ENCODE data around the gene OXSR1.
"Not testable (repeated sequence)": the region's sequence is repeated elsewhere in the genome, so short reads cannot be mapped to it uniquely, and the experiment has no call there.

OXSR1 gene

DNA sequence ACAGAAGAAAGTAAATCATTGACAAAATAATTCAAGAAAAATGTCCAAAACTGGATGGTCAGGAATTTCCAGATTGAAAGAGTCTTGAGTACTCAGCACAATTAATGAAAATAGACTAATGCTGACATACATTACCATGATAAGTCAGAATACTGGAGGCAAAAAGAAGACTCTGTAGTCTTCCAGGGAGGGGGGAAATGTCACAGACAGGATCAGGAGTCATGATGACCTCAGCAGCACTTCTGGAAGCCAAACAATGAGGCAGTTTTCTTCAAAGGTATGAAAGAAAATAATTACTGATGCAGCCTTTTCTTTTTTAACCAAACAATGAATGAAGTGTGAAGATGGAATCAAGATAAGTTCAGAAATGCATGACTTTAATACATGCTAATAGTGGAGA lies 70.1 kb downstream of the OXSR1 start:
- DNase-seq: no peak

GRCh38 chr3:38238416-38239008 lies 73.2 kb downstream of the OXSR1 start:
- DNase-seq: peak; percentile 10

DNA sequence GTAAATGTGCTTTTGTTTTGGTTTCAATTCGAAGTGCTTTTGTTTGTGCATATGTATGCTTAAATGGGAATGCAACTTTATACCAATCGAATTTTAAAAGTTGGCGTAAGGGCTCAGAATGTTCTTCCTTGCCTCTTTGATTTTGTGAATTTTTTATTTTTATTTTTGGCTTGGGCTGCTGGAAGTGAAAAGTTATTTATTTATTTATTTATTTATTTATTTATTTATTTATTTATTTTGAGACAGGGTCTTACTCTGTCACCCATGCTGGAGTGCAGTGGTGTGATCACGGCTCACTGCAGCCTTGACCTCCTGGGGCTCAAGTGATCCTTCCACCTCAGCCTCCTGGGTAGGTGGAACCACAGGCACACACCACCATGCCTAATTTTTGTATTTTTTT lies 77.5 kb downstream of the OXSR1 start:
- not testable (repeated sequence) for DNase-seq

DNA sequence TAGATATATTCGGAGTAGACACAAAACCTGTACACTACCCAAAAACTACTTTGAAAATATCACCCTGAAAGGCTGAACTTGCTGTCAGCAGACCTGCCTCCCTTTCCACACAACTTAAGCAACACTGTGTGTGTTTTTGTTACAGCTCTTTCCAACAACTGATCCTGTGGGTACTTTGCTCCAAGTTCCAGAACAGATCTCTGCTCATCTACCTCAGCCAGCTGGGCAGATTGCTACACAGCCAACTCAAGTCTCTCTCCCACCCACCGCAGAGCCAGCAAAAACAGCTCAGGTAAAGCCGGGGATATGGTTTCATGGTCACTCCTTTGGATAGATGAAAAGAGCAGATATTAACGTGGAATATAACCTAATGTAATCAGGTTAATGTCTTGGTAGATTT lies 80.6 kb downstream of the OXSR1 start:
- DNase-seq: no peak

GRCh38 chr3:38247366-38248035 lies 82.2 kb downstream of the OXSR1 start:
- DNase-seq: peak; percentile 64

DNA sequence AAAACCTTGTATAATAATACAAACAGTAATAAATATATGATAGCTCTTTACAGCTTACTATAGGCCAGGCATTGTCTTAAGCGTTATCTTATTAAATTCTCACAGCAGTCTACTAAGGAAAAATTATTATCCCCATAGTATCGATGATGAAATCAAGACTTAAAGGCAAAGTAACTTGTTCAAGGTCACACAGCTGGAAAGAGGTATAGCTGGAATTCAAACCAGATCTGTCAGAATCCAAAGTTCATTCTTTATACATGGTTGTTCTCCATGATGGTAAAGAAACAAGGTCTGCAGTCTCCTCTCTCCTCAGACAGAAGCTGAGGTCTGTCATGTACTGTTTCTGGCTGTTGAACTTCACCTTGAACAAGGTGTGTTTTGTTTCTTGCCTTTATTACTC lies 84.9 kb downstream of the OXSR1 start:
- DNase-seq: no peak

DNA sequence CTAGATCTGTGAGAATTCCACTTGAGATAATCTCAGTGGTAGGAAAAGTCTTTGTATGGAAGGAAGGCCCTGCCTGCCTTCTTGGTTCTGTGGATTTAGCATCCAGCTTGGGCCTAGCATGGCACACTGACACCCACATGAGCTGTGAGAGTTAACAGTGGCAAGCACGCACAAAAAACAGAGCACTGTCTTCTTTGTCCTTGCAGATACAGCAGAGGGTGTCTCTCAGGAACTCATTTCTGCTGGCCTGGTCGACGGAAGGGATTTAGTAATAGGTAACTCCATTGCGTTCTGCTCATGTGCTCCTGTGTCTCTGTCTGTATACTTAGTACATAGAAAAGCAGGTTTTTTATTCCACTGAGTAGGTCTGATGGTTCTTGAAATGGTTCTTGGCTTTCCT lies 85.9 kb downstream of the OXSR1 start:
- no peak for DNase-seq

DNA sequence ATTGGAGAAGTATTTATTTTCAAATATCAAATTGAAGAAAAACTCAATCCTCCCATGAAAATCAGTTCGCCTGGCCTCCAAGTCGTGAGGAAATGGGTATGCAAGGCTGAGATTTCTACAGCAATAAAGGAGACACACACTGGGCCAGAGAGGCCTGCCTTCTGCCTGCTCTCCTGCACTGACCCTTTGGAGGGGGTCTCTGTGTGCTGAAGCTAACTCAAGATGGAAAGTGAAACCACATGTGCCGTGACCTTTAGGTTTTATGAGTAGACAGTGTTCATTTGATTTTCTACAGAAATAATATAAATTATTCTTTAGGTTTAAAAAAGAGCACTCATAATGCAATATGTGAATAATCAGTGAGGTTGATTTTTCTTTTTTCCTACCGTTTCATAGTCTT lies 88.4 kb downstream of the OXSR1 start:
- no peak for DNase-seq

DNA sequence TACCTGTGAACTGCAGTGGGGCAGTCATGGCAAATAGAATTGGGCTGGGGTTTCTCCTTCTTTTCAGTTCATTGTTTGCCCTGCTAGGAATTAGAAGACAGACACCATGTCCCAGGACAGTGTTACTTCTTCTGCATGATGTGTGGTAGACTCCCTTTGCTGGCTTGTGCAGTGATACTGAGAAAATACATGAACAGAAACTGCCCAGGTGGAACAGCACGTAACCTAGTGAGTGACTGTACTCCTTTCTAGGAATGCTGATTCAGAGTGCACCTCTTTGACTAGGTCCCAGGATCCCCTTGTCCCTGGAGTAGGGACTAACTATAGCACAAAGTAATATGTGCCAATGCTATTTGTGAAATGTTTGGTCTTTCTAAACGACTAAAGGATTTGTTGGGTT lies 89.5 kb downstream of the OXSR1 start:
- no peak for DNase-seq

DNA sequence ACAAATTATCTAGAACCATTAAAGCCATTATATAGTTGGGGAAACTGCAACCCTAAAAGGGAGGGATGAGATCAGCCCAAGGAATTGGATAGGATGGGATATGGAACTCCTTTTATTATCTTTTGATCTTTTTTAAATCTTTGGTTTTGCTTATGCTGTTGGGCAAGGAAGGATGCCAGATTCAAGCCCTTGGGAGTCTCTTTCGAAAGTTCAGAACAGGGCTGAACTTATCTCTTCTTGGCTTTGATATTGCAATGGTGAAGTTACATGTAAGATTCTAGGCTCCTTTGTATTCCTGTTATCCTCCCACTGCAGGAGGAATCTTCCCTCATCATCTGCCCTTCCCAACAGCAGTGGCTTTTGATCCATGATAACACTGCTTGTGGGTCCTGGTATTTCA lies 90.3 kb downstream of the OXSR1 start:
- DNase-seq: no peak

DNA sequence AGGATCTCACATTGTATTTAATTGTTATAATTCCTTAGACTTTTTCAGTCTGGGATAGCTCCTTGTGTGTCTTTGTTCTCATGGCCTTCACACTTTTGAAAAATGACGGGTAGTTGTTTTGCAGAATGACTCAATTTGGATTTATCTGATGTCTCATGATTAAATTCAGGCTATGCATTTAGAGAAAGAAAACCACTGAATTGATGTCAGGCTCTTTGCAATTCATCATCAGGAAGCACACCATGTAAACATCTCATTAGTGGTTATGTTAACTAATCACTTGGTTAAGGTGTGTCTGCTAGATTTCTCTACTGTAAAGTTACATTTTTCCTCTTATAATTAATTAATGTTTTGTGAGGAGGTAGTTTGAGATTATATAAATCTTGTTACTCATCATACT lies 92.2 kb downstream of the OXSR1 start:
- DNase-seq: peak; percentile 19

GRCh38 chr3:38260474-38260873 lies 95.1 kb downstream of the OXSR1 start:
- DNase-seq: no peak

DNA sequence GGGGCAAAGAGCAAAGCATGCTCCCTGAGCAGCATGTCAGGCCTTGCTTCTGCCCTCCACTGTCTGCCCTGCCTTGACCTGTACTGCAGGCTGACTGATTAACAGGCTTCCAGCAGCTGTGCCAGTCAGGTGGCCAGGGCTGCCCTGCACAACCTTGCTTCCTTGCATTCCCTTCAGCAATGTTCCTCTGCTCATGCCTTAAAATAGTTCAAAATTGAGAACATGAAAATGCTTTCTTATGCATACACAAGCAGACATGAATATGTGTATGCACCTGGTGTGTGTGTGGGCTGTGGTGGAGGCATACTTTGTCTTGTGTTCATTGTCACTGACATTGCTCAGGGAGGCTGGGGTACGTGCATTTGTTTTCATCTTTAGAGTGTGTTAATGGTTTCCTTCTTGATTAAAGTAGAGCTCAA lies 99.0 kb downstream of the OXSR1 start:
- DNase-seq: no peak

DNA sequence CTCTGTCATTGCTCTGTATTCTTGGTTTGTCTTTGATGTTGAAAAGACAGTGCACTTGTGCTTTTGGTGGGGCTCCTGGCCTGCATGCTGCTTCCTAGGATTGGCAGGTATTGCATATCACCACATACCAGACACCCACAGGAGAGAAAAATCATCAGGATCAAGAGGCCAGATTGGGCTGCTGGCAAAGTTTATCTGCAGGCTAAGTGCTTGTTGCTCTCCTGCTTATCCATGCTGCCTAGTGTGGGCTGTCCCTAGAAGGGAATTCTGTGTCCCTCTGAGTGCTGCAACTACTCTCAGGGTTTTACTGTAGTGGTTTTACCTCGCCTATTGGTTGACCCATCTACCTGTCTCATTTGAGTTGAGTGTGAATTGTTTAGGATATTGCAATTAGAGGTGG lies 99.4 kb downstream of the OXSR1 start:
- DNase-seq: no peak

DNA sequence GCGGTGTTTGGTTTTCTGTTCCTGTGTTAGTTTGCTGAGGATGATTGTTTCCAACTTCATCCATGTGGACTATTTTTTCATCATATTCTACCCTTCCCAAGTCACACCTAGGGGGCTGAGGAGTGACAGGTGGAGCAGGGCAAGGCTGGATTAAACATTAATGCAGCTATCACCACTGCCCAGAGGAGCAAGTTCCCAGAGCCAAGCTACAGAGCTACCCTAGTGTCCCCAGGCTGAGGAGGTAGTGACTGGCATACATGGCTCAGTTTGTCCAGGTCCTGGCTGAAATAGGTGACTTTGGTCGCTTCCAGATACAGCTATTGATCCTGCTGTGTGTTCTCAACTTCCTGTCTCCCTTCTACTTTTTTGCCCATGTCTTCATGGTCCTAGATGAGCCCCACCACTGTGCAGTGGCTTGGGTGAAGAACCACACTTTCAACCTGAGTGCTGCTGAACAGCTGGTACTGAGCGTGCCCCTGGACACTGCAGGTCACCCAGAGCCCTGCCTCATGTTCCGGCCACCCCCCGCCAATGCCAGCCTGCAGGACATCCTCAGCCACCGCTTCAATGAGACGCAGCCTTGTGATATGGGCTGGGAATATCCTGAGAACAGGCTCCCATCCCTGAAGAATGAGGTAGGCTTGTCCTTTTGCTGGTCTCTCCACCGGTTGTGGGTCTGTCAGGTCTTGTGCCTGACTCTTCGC lies 100.4 kb downstream of the OXSR1 start, which contains the start of gene SLC22A13:
SLC22A13 (plus strand) TSS at position 209 of the 704 bp plus-strand sequence; CDS start at position 258, 49 bp downstream.
- no peak for DNase-seq

- no peak for DNase-seq
These were observed 101.5 kb downstream of the OXSR1 start for GRCh38 chr3:38266810-38267209.

GRCh38 chr3:38267662-38268061 lies 102.3 kb downstream of the OXSR1 start:
- DNase-seq: no peak

DNA sequence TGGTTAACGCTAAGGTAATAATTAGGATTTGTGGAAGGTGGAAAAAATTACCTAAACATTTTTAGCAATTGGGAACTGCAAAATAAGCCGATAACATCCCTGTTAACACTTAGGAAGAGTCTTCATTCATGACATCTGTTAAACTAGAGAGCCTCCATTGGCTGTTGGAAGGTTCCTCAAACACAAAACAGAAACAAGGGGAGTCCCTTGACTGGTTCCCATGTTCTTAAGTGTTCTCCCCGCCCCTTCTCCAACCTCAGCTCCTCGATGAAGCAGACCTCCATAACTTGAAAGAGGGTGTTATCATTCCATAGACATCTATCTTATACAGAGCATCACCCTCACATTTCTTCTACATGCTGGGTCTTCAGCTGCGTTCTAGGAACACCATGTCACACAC lies 102.8 kb downstream of the OXSR1 start:
- no peak for DNase-seq

DNA sequence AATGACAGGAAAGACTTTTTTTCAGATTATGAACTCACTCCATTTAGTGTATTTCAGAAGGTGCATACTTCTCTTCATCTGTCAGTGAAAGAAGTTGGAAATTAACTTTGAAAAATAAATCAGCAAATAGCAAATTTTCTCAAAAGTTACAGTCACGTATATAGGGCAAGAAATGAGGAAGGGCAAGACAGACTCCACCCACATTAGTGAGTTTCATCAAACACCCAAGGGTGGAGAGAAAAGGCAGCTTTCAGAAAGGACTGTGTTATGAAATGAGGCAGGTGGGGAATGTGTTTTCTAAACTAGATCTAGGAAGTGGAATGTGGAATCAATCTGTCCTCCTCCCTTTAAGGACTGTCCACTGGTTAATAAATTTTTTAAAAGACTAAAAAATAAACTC lies 103.2 kb downstream of the OXSR1 start:
- no peak for DNase-seq

DNA sequence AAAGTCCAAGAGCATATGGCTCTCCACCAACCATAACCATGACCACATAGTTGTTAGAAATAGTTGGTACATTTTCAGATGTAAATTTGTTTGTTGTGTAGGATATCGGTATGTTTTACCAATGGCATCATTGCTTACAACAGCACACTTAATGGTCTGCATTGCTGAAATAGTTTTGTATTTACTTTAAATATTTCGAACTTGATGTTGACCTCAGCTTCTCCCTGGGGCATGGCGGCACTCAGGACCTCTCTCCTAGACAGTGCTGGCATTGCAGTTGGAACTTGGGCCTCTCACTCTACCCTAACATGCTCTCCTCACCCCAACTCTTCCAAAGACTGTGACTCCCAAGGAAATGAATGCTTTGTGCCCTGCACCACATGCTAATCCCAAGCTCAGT lies 105.3 kb downstream of the OXSR1 start:
- no peak for DNase-seq

GRCh38 chr3:38271553-38271952 lies 106.2 kb downstream of the OXSR1 start:
- DNase-seq: no peak

- no peak for DNase-seq
These were observed 109.7 kb downstream of the OXSR1 start for GRCh38 chr3:38274864-38275649.

GRCh38 chr3:38275658-38276057 lies 110.3 kb downstream of the OXSR1 start:
- no peak for DNase-seq

Data from eye (tissue), 1 donor.